ENCODE data around the gene SYNJ2. TPM values are rescaled to one million over a fixed set of nuclear protein-coding genes. Genes with fewer than 3 reads are reported as not detected.

Gene SYNJ2
- total RNA-seq, 1 experiment from 2014 or later = 70.0 TPM

- CTCF ChIA-PET = no interaction called here
- intact Hi-C loops (cut with micrococcal nuclease; ENCODE audit: unreplicated experiment) = no loop called here
These were observed 96.7 kb downstream of the SYNJ2 start for GRCh38 chr6:158078320-158078719.

GRCh38 chr6:158080849-158081656 is 99.4 kb downstream of the SYNJ2 start:
- Histone ChIP-seq H3K4me3 (ENCODE audit: low read depth in 2 of 2, low read length in 2 of 2) (no peak overlapping the region), H3K4me1 (ENCODE audit: control insufficient read depth, insufficient read depth, low read length) (no peaks in the 10 kb centered on the region), H3K27ac (ENCODE audit: low read length) (no peak overlapping the region), H3K9me3 (ENCODE audit: control insufficient read depth, insufficient read depth, low read depth, low read length) (no peaks in the 10 kb centered on the region), H3K27me3 (ENCODE audit: control insufficient read depth, insufficient read depth, low read length) (no peaks in the 10 kb centered on the region), H3K36me3 (ENCODE audit: control insufficient read depth, insufficient read depth, low read length) (peaks cover 18% of the 10 kb centered on the region)
- TF ChIP-seq REST (IDR thresholded peaks at IDR 0.05; ENCODE audit: insufficient read depth in 1 of 2, low read depth in 2 of 2, low read length in 1 of 2) (no peak), SIN3A (IDR thresholded peaks at IDR 0.05; ENCODE audit: borderline replicate concordance, insufficient read depth, low read depth, low read length) (no peak), CTCF (IDR thresholded peaks at IDR 0.05) (no peak), TCF7L2 (IDR thresholded peaks at IDR 0.05; ENCODE audit: low read depth, low read length) (no peak), POLR2AphosphoS5 (IDR thresholded peaks at IDR 0.05; ENCODE audit: low read depth, low read length) (no peak)
- in situ Hi-C loops (cut with HindIII; ENCODE audit: low pct_unique_long_range_greater_than_20kb, low sequenced_read_pairs) = no loop called here
- ChIA-PET CTCF (no interaction called here), POLR2A (no interaction called here)
- intact Hi-C loops (cut with micrococcal nuclease; ENCODE audit: unreplicated experiment) = no loop called here
- ATAC-seq (no peak), DNase-seq (ENCODE audit: low read depth, low spot score) (no peak)
- BruUV-seq (replicated peaks) = no TSS peak

More at GRCh38 chr6:158078320-158078719, 96.7 kb downstream of the SYNJ2 start:
- POLR2A ChIA-PET = no interaction called here
- H3K27ac ChIP-seq (ENCODE audit: low read length) = no peak overlapping the region
- TF ChIP-seq CTCF (IDR thresholded peaks at IDR 0.05) (no peak), SIN3A (IDR thresholded peaks at IDR 0.05; ENCODE audit: borderline replicate concordance, insufficient read depth, low read depth, low read length) (no peak), POLR2AphosphoS5 (IDR thresholded peaks at IDR 0.05; ENCODE audit: low read depth, low read length) (no peak), REST (IDR thresholded peaks at IDR 0.05; ENCODE audit: insufficient read depth in 1 of 2, low read depth in 2 of 2, low read length in 1 of 2) (no peak), TCF7L2 (IDR thresholded peaks at IDR 0.05; ENCODE audit: low read depth, low read length) (no peak)
- no peaks in the 10 kb centered on the region for H3K27me3 ChIP-seq (ENCODE audit: control insufficient read depth, insufficient read depth, low read length)
- no peaks in the 10 kb centered on the region for H3K4me1 ChIP-seq (ENCODE audit: control insufficient read depth, insufficient read depth, low read length)
- ATAC-seq = no peak
- no TSS peak for BruUV-seq (replicated peaks)
- no peak overlapping the region for H3K4me3 ChIP-seq (ENCODE audit: low read depth in 2 of 2, low read length in 2 of 2)
- DNase-seq (ENCODE audit: low read depth, low spot score) = no peak
- in situ Hi-C loops (cut with HindIII; ENCODE audit: low pct_unique_long_range_greater_than_20kb, low sequenced_read_pairs) = no loop called here
- H3K36me3 ChIP-seq (ENCODE audit: control insufficient read depth, insufficient read depth, low read length) = peaks cover 21% of the 10 kb centered on the region
- no peaks in the 10 kb centered on the region for H3K9me3 ChIP-seq (ENCODE audit: control insufficient read depth, insufficient read depth, low read depth, low read length)
